Body of pancreas (tissue), 4 donors: ENCODE results near the gene PLRG1.

Experiments used
- POLR2A ChIP-seq, 3 donors: fragments of 450-650 bp; IDR thresholded peaks; one replicate each; pipeline ENCODE4 v1.6.1; 2016; ENCODE audit warnings: antibody characterized with exemption in 3 of 3, mild to moderate bottlenecking in 2 of 3
- TF ChIP-seq, protein P1 (sequence below), 7 experiments: fragments of 450-650 bp in 4 of 7; fragments of 200-600 bp in 3 of 7; sonication (generic) in 3 of 7; IDR thresholded peaks; one replicate each; pipeline ENCODE4 v1.5.1; 2016 to 2019; ENCODE audit warnings: antibody characterized with exemption in 7 of 7

DNA sequence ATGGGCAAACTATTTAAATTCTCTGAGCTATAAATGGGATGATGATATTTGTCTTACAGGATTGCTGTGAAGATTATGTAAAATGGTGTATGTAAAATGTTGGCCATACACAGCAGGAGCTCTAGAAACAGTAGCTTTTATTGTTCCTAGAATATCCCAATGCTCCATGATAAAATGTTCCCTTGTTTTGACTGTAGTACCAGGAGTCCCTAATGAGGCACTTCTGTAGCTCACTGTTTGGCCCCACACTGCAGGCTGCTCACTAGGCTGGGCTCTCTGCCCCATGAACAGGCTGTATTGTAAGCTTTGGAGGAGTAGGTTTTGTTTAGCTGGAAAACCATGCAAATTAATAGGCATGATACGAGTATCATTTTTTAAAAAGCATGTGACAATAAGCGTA, 43.7 kb upstream of the PLRG1 start:
- TF ChIP-seq, protein P1, sequence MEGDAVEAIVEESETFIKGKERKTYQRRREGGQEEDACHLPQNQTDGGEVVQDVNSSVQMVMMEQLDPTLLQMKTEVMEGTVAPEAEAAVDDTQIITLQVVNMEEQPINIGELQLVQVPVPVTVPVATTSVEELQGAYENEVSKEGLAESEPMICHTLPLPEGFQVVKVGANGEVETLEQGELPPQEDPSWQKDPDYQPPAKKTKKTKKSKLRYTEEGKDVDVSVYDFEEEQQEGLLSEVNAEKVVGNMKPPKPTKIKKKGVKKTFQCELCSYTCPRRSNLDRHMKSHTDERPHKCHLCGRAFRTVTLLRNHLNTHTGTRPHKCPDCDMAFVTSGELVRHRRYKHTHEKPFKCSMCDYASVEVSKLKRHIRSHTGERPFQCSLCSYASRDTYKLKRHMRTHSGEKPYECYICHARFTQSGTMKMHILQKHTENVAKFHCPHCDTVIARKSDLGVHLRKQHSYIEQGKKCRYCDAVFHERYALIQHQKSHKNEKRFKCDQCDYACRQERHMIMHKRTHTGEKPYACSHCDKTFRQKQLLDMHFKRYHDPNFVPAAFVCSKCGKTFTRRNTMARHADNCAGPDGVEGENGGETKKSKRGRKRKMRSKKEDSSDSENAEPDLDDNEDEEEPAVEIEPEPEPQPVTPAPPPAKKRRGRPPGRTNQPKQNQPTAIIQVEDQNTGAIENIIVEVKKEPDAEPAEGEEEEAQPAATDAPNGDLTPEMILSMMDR (IDR thresholded peaks at IDR 0.05), result no peak
- TF ChIP-seq POLR2A (IDR thresholded peaks at IDR 0.05), result no peak
